Thyroid gland (tissue), 4 donors: ENCODE measurements around the gene MDH1B.

Source experiments
- POLR2A ChIP-seq, 2 donors: fragments of 450-650 bp; IDR thresholded peaks; one replicate each; pipeline ENCODE4 v1.6.1; 2017; ENCODE audit warnings: antibody characterized with exemption in 2 of 2, mild to moderate bottlenecking in 2 of 2, moderate library complexity in 1 of 2
- TF ChIP-seq, protein P1 (sequence below), 6 experiments: fragments of 200-600 bp in 3 of 6; fragments of 450-650 bp in 3 of 6; sonication (generic) in 3 of 6; IDR thresholded peaks; one replicate each; pipeline ENCODE4 v1.5.1; 2016 to 2019; ENCODE audit warnings: antibody characterized with exemption in 6 of 6, mild to moderate bottlenecking in 2 of 6, inconsistent platforms in 1 of 6, moderate library complexity in 1 of 6

DNA sequence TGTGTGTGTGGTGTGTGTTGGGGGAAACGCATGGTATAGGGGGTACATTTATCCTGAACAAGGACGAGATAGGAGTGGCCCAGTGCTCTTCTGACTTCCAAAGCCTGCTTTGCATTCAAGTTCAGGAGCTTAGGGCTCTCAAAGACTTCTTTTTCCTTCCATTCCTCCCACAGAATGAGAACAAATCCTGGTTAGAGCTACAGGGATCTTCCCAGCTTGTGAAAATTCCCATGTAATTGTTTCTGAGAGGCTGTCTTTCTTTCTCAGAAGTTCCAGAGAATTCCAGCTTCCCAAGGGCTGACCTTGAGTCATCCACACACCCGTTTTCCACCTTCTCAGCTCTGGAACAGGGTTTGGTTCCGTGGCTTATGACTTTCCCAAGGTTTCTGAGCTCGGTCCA is 39.2 kb upstream of the MDH1B start:
- no peak for TF ChIP-seq POLR2A (IDR thresholded peaks at IDR 0.05)
- TF ChIP-seq, protein P1, sequence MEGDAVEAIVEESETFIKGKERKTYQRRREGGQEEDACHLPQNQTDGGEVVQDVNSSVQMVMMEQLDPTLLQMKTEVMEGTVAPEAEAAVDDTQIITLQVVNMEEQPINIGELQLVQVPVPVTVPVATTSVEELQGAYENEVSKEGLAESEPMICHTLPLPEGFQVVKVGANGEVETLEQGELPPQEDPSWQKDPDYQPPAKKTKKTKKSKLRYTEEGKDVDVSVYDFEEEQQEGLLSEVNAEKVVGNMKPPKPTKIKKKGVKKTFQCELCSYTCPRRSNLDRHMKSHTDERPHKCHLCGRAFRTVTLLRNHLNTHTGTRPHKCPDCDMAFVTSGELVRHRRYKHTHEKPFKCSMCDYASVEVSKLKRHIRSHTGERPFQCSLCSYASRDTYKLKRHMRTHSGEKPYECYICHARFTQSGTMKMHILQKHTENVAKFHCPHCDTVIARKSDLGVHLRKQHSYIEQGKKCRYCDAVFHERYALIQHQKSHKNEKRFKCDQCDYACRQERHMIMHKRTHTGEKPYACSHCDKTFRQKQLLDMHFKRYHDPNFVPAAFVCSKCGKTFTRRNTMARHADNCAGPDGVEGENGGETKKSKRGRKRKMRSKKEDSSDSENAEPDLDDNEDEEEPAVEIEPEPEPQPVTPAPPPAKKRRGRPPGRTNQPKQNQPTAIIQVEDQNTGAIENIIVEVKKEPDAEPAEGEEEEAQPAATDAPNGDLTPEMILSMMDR (IDR thresholded peaks at IDR 0.05), result no peak
